HG02798 (cell line): ENCODE results near the gene DUS2.

ENCODE experiments used
- ATAC-seq: cut with Tn5 transposase; IDR thresholded peaks from one replicate; pipeline ENCODE4 v1.9.1; 2021; ENCODE audit warnings: mild to moderate bottlenecking; ENCODE audit not compliant: unreplicated experiment, poor library complexity

Gene DUS2

DNA sequence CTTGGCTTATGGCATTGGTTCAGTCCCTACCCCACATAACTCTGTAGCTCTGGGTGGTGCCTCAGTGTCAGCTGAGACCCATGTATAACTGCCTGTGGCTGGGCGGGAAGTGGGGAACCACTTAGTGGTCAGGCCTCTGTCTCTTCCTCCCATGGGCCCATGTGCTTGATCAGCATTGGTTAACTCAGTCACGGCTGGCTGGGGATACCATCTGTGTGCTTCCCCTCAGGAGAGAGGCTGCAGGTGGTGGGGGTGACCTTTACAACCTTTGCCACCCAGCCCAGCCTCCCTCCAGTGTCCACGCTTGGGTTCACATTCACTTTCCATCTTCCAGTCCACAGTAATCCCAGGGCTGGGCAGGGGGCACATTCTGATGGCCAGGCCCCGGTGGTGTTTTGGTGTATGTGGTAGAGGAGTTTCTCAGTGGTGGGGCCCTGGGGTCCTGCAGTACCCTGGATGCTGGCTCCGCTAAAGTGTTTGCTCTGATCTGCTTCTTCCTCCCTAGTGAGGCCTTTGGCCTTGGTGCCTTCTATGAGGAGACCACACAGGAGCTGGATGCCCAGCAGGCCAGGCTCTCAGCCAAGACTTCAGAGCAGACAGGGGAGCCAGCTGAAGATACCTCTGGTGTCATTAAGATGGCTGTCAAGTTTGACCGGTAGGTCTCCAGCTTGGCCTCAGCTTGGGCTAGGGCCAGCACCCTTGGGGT is 51.9 kb downstream of the DUS2 start:
- peak; percentile 76 for ATAC-seq

DNA sequence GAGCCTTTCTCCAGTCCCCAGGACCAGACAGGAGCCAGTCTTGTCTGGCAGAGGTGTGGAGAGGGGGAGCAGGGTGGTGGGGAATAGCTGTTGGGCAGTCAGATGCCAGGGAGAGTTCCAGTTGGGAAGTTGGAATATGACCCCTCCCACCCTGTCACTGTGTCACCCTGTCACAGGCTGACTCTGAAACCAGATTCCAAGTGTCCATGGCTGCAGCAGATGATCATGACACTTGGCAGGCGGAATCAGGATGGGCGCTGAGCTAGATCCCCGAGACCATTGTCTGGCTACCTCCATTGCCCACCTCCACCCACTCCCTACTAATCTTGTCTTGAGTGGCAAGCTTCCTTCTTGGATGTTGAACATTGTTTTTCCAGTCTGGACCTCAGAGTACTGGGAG is 52.9 kb downstream of the DUS2 start:
- ATAC-seq, result no peak

DNA sequence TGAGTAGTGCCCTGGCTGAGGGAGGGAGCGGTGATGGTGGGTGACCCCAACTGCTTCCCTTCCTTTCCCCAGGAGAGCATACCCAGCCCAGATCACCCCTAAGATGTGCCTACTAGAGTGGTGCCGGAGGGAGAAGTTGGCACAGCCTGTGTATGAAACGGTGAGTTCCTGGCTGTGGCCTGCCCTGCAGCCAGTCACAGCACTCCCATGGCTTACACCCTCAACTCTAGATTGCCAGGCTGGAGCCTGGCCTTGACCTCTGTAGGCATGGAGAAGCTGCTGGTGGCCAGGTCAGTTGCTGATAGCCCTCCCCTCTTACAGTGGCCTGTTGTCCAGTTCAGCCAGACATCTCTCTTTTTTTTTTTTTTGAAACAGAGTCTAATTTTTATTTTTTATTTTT is 53.5 kb downstream of the DUS2 start:
- no peak for ATAC-seq

DNA sequence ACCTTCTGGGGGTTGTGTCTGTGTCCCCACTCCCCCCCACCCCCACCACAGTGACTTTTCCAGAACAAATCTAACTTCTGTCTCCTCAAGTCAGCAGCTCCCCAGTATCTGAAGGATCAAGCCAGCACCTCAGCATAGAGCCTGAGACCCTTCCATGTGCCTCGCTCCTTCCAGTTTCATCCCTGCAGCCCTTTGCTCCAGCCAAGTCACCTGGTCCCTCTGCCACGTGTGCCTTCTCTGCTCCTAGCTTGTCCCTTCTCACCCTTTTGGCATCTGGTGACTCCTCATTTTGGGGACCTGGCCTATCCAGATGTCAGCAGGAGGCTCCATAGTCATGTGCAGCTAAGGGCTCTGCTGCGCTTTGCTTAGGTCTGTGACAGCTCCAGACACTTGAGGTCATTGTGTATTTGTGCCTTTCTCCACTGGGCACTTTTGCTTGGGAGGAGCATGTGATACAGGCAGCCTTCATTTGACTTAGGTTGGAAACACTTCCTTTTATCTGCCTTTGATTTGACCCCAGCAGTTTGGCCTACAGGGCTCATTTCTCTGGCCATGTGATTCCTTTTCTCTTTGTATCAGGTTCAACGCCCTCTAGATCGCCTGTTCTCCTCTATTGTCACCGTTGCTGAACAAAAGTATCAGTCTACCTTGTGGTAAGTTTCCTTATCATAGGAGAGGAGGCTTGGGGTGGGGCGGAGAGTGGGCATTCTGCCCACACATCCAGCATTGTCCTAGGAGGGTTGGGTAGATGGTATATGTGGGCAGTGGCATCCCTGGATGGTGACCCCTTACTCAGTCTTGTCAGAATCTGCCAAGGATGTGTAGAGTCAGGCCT is 55.0 kb downstream of the DUS2 start:
- no peak for ATAC-seq

DNA sequence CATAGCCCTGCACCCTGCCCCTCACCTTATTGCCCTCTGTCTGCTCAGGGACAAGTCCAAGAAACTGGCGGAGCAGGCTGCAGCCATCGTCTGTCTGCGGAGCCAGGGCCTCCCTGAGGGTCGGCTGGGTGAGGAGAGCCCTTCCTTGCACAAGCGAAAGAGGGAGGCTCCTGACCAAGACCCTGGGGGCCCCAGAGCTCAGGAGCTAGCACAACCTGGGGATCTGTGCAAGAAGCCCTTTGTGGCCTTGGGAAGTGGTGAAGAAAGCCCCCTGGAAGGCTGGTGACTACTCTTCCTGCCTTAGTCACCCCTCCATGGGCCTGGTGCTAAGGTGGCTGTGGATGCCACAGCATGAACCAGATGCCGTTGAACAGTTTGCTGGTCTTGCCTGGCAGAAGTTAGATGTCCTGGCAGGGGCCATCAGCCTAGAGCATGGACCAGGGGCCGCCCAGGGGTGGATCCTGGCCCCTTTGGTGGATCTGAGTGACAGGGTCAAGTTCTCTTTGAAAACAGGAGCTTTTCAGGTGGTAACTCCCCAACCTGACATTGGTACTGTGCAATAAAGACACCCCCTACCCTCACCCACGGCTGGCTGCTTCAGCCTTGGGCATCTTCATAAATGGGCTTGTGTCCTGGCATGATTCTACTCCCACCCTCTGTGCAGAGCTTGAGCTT is 55.8 kb downstream of the DUS2 start:
- ATAC-seq, result no peak

DNA sequence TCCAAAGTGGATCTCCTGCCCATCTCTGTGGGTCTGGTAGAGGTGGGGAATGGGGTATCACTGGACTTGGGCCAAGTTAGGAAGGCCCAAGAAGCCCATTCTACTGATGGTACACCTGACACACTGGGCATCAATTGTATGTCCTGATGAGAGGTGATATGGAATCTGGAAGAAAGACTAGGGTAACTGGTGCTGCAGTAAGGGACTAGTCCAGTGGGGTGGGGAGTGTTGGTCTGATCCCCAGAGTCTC is 56.2 kb downstream of the DUS2 start:
- no peak for ATAC-seq

DNA sequence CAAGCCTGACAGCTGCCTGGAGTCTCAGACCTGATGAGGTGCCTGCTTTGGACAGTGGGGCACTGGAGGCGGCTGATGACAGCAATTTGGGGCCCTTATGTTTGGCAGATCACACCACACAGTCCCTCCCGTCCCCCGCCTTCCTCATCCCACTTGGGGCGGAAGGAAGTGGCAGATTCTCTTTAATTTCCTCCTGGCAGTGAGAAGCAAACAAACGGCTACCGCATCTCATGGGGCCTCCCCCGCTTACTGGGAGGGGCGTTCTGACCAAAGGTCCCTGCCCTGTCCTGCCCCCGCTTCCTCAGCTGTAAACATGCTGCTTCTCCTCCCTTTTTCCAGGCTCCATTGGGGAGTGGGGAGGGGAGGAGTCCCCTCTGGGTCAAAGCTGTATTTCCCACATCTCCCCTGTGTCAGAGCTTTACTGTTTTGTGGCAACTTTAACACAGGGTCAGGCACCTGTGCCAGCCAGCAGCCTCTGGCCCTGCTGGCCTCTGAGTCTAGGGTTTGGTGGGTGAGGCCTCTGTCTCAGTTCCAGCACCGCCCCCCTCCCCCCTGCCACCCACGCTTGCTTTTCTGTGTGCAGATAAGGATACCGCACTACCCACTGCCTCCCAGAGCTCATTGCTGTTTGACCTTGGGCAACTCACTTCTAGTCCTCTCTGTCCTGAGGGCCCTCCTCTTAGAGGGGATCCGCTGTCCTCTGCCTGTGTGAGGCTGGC is 56.7 kb downstream of the DUS2 start:
- ATAC-seq, result no peak

DNA sequence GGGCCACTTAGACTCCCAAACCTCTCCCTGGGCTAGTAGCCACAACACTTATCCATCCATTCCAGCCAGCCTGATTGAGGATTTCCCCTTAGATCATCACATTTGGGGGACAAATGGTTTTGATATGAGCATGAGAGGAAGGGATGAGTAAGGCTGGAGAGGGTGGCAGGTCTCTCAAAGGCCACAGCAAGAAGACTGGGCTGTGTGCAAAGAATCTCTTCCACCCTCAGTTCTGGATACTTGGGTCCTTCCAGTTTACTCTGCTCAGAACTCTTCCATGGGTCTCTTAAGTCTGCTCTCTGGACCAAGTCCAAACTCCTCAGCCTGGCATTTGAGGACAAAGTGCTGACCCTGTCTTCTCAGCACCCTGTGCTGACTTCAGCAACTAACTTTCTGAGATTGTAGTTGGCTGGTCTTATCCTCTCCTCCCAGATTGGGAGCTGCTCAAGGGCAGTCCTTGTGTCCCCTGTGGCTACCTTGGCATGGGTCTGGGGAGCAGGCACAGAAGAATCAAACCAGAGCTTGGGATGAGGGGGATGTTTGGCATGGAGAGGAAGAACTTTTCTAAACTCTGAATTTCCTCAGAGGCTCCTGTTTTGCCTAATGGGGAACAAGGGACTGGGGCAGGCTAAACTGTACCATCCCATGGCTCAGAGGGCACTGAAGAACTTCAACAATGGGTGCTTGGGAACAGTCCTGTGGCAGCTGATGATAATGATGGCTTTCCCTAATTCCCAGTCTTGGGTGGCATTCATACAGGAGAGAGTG is 59.0 kb downstream of the DUS2 start:
- no peak for ATAC-seq

DNA sequence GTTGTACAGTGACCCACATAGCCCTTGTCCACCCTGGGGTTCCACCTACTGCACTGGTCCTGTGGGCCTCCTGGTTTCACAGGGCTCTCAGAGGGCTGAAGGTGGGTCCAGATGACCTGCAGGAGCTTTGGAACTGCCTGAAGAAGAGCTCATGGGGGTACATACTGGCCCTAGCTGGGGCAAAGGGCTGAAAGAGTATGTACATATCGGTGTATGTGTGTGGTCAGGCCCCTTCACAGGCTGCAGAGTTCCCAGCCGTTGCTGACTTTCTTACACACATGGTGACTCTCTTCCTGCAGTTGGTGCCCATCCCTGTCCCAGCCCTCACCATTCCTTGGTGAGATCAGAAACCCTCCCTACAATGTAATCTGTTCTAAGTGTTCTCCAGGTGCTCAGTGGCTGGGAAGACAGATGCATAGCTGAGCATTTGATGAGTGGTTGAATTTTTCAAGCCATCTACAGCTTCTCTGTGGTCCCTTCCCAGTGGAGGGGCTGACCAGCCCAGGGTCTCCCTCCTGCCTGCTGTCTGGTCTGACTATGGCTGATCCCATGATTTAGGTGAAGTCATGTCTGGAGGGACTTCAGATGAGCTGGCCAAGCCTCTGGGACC is 59.6 kb downstream of the DUS2 start:
- no peak for ATAC-seq

DNA sequence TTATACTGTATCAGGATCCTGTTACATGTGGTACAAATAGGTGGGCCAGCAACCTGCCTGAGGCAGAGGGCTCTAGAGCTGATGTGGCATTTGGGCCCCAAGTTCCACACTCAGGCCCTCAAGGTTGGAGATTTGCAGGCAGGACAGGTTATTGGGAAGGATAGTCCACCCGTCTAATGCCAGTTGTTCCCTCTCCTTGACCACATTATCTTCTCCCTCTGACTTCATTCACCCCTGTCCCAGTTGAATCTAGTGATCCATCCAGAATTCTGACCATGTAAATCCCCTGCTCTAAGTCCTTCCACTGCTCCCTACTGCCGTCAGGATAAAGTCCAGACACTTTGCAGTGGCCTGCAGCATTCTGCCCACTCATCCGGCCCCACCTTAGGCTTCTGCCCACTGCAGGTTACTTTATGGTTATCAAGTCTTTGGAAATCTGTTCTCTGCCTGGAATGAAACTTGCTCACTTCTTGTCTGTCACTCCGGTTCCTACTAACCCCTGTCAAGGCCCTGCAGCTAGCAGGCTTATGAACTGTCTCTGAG is 60.2 kb downstream of the DUS2 start:
- no peak for ATAC-seq

DNA sequence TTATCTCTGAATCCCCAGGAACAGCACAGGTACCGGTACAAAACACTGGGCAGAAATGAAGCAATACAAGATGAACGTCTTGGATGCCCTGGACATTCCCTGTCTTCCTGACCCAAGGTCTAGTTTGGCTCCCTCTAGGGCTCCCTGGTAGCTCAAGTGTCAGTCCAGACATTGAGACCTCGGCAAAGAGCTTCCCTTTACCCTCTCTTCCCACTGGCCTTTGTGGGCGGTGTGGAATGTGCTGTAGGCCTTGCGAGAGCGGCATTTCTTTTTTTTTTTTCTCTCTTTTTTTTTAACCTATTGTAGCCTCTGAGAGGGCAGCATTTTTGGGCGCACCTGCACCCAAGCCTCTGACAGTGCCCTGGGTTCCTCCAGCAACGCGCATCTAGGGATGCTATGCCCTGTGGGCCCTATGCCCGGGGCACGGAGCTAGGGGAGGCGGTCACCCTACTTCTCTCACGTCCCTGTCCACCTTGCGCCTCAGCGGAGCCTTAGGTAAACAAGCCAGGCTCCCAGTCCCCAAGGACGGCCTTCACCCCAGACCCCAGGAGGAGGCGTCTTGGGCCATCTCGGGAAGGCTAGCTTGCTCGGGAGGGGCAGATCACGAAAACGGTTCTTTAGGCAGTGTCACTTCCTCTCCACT is 60.9 kb downstream of the DUS2 start:
- no peak for ATAC-seq

DNA sequence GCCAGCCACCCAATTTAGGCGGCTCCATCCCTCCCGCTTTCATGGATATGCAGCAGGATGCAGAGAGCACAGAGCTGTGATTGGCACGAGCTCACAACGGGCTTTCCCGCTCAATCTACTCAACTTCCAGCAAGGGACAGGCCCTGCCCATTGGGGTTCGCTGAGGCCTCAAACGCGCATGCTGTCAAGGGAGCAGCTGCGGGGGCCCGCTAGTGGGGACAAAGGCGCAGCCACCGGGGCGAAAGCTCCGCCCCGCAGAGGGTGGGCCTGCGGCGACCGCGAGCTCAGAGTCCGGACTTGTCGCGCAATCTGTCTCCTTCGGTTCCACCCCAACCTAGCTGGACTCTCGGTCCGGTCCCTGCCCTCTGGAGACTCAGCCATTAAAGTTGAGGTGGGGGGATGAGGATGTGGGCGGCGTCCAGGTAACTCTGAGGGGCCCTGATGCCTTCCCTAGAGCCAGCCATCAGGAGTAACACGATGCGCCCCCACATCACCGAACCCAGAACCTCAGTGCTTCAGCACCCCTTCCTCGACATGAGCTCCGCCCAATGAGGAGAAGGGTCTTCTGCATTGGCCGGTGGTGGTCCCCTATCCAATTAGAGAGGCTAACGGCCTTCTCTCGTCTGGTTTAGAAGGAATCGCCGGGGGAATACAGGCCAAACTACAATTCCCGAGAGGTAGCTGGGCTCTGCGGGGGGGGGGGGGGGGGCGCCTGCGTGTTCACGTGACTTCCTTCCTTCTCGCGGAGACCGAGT is 61.6 kb downstream of the DUS2 start:
- peak; percentile 66 for ATAC-seq

DNA sequence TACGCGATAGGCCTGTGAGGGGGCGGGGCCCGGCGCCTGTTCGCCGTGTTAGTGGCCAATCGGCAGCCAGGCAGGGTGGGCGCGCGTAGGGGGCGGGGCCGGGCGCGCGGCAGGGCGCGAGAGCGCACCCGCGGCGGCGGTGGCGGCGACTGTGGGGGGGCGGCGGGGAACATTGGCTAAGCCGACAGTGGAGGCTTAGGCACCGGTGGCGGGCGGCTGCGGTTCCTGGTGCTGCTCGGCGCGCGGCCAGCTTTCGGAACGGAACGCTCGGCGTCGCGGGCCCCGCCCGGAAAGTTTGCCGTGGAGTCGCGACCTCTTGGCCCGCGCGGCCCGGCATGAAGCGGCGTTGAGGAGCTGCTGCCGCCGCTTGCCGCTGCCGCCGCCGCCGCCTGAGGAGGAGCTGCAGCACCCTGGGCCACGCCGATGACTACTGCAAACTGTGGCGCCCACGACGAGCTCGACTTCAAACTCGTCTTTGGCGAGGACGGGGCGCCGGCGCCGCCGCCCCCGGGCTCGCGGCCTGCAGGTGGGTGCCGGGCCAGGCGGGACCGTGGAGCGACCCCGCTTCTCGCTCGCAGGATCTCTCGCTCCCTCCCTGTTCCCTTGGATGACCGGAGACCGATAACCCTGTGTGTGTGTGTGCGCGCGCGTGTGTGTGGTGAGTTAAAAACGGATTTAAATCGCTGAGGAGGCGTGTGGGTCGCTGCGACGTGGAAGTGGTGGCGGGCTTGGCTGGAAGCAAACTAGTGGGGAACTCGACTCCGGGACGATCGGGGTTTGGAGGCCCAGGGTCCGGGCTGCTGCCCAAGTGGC is 62.4 kb downstream of the DUS2 start, which contains the start of gene NFATC3:
TSS of gene NFATC3 (plus strand) at position 112 of the 813 bp plus-strand sequence. CDS start at position 424, 312 bp downstream.
- ATAC-seq, result peak; percentile 74

DNA sequence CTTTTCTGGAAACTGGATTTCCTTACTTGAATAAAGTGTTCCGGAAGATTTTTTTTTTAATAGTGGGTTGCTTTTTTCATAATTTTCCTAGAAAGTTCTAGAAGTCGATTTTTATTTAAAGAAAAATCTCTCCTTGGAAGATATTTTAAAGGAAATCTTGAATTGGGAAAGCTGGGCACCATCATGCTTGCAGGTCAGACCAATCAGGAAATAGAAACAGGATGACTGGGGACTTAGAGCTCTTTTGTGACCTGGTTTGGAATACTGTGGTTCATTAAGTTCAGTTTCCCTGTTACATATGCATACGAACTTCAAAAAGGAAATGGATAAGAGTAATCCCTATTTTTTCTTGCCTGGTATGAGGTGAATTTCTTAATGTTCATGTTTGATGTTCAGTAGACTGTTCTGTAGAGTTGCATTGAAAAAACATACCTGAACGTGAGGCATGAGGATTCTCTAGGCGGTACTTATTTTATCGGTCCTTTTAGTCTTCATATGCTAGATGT is 63.3 kb downstream of the DUS2 start:
- ATAC-seq, result no peak

DNA sequence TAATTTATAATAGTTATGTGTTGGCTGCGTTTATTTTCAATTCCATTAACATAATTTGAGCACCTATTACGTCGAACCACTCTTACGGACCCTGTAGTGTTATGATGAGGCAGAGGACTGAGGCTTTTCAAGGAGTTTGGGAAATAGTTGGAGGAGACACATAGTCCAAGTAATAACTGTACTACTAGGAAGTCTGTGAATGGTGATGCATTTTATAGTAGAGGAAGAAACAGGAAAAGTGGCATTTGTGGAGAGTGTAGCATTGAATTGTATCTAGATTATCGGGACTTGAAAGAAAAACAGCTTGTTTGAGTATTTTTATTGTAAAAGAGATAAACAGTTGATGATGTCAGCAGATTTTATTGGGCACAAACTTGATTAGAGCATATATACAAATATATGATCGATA is 63.8 kb downstream of the DUS2 start:
- no peak for ATAC-seq

DNA sequence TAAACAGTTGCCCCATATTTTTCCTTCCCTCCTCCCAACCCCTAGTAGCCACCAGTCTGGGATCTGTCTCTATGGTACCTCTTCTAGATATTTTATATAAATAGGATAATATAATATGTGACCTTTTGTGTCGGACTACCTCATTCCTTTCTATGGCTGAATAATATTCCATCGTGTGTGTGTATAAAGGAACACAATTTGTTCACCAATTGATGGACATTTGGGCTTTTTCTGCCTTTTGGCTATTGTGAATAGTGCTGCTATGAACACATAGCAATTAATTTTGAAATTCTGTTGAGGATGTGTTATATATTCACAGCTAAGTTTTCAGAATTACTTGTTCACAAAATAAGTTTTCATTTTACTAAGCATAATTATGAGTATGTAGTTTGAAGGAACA is 64.6 kb downstream of the DUS2 start:
- no peak for ATAC-seq
